ENCODE measurements around the gene NAT14. TPM values are rescaled to one million over a fixed set of nuclear protein-coding genes. Genes with fewer than 3 reads are reported as not detected.

NAT14 gene
- polyA plus RNA-seq, 1 of the 3 experiments (the other 2 are of a cell fraction) = 89.9 TPM

DNA sequence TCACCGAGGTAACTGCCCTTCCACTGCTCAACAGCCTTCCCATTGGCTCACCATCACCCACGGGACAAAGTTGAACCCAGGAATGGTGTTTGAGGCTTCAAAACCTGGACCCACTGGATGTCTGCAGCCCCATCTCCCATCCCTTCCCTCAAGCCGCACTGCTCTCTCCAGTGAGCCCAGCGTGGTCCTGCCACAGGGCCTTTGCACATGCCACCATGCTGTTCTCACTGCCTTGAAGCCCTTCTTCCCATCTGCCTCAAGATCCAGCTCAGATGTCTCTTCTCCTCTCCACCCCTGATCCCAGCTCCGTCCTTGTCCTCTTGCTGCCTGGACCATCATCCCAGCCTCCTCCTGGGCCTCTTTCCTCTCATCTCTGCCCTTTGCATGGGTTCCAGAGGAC, 45.9 kb upstream of the NAT14 start (continued):
- TF ChIP-seq, protein P1, sequence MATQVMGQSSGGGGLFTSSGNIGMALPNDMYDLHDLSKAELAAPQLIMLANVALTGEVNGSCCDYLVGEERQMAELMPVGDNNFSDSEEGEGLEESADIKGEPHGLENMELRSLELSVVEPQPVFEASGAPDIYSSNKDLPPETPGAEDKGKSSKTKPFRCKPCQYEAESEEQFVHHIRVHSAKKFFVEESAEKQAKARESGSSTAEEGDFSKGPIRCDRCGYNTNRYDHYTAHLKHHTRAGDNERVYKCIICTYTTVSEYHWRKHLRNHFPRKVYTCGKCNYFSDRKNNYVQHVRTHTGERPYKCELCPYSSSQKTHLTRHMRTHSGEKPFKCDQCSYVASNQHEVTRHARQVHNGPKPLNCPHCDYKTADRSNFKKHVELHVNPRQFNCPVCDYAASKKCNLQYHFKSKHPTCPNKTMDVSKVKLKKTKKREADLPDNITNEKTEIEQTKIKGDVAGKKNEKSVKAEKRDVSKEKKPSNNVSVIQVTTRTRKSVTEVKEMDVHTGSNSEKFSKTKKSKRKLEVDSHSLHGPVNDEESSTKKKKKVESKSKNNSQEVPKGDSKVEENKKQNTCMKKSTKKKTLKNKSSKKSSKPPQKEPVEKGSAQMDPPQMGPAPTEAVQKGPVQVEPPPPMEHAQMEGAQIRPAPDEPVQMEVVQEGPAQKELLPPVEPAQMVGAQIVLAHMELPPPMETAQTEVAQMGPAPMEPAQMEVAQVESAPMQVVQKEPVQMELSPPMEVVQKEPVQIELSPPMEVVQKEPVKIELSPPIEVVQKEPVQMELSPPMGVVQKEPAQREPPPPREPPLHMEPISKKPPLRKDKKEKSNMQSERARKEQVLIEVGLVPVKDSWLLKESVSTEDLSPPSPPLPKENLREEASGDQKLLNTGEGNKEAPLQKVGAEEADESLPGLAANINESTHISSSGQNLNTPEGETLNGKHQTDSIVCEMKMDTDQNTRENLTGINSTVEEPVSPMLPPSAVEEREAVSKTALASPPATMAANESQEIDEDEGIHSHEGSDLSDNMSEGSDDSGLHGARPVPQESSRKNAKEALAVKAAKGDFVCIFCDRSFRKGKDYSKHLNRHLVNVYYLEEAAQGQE (IDR thresholded peaks at IDR 0.05; ENCODE audit: low read depth, low read length) = no peak
- no peak for TF ChIP-seq GATA2 (CRISPR knock-in tag; IDR thresholded peaks at IDR 0.05)
- TF ChIP-seq POLR2AphosphoS5 (IDR thresholded peaks at IDR 0.05; ENCODE audit: low read depth, low read length) = no peak
- TF ChIP-seq, protein P2, sequence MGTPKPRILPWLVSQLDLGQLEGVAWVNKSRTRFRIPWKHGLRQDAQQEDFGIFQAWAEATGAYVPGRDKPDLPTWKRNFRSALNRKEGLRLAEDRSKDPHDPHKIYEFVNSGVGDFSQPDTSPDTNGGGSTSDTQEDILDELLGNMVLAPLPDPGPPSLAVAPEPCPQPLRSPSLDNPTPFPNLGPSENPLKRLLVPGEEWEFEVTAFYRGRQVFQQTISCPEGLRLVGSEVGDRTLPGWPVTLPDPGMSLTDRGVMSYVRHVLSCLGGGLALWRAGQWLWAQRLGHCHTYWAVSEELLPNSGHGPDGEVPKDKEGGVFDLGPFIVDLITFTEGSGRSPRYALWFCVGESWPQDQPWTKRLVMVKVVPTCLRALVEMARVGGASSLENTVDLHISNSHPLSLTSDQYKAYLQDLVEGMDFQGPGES (IDR thresholded peaks at IDR 0.05; ENCODE audit: low read depth, low read length) = no peak
- TF ChIP-seq SMC3 (IDR thresholded peaks at IDR 0.05; ENCODE audit: low read depth, low read length) = no peak
- no peak for TF ChIP-seq NFIC (IDR thresholded peaks at IDR 0.05; ENCODE audit: borderline replicate concordance)
- TF ChIP-seq EP300 (IDR thresholded peaks at IDR 0.05; ENCODE audit: borderline replicate concordance in 1 of 2, low read depth in 1 of 2, low read length in 1 of 2) = no peak
- TF ChIP-seq RXRA (IDR thresholded peaks at IDR 0.05; ENCODE audit: borderline replicate concordance, low read depth) = no peak
- no peak for TF ChIP-seq TCF12 (IDR thresholded peaks at IDR 0.05)
- no peak for TF ChIP-seq CHD2 (IDR thresholded peaks at IDR 0.05; ENCODE audit: low read length, partially characterized antibody)

DNA sequence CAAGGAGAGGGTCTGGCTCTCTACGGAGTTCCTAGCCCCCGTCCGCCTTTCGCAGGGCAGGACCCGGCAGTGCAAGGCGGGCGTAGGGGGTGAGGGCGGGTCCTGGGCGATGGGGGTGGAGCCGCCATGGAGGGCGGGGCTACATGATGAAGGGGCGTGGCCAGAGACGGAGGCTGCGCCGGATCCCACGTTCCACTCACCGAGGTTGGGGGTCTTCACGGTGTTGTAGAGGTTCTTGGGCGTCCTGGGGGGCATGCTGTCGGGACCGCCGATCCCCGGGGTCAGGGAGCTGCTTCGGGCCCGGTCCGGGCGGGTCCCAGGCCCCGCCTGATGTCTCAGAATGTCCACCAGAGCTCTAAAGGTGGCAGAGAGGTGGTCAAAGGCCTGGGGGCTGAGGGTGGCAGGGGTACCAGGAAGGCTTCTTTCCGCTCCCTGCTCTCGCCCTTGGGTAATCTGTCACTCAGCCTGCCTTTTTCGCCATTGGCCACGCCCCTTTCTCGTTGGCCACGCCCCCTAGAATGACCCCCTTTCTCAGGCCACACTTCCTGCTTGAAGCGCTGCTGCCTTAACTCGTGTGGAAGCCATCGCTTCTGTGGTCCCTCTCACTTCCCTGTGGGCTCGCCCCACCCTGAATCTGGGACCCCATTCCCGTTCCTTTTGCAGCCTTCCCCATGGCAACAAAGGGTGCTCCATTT, 44.4 kb upstream of the NAT14 start:
- Histone ChIP-seq H3K9ac (no peak overlapping the region), H3K27me3 (ENCODE audit: insufficient read depth) (peaks cover 47% of the 10 kb centered on the region), H3F3A (replicated peaks; ENCODE audit: insufficient read depth) (no peaks in the 10 kb centered on the region), H3K27ac (ENCODE audit: low read depth in 2 of 2, low read length in 1 of 2) (no peak overlapping the region), H3K36me3 (replicated peaks in 1 of 2; ENCODE audit: control insufficient read depth in 1 of 2, insufficient read depth in 2 of 2, low read length in 1 of 2) (no peaks in the 10 kb centered on the region), H3K9me3 (no peaks in the 10 kb centered on the region), H3K4me1 (ENCODE audit: control insufficient read depth in 1 of 2, insufficient read depth in 2 of 2, low read depth in 1 of 2, low read length in 1 of 2) (peaks cover 0 to 6% of the 10 kb centered on the region in 2 experiments; a peak in 1 of 4 replicates), H3K9me2 (no peaks in the 10 kb centered on the region), H4K20me1 (ENCODE audit: insufficient read depth) (no peaks in the 10 kb centered on the region), H3K4me3 (ENCODE audit: low read depth in 2 of 2, low read length in 1 of 2) (peak overlapping the region in 1 of 2 experiments; percentile 36; a peak in 2 of 4 replicates), H3K4me2 (no peak overlapping the region), H2AFZ (ENCODE audit: low read depth) (no peak overlapping the region), H3K79me2 (ENCODE audit: insufficient read depth) (no peaks in the 10 kb centered on the region)
- 22% methylated on average over 22 of the region's 39 CpGs for WGBS (ENCODE audit: low lambda C conversion rate)
- CTCF ChIA-PET = interaction anchor here (0.6 to 2.3 kb wide), 7 partner anchors 23 to 64 kb away, joined by 3 to 9 read pairs (median 3); no protein-coding TSS in a partner anchor
- peak; percentile 94 for DNase-seq
- POLR2A ChIA-PET = no interaction called here
- TF ChIP-seq NFIC (IDR thresholded peaks at IDR 0.05; ENCODE audit: borderline replicate concordance) (no peak), TCF12 (IDR thresholded peaks at IDR 0.05) (no peak), FOXM1 (IDR thresholded peaks at IDR 0.05; ENCODE audit: low read depth) (no peak), GATA2 (CRISPR knock-in tag; IDR thresholded peaks at IDR 0.05) (no peak), CHD2 (IDR thresholded peaks at IDR 0.05; ENCODE audit: low read length, partially characterized antibody) (no peak), RFX5 (IDR thresholded peaks at IDR 0.05; ENCODE audit: low read length) (no peak), TEAD4 (IDR thresholded peaks at IDR 0.05; ENCODE audit: borderline replicate concordance, insufficient read depth) (no peak), MEF2A (IDR thresholded peaks at IDR 0.05; ENCODE audit: borderline replicate concordance, low read depth) (no peak), RCOR1 (IDR thresholded peaks at IDR 0.05; ENCODE audit: low read length) (no peak), RAD21 (IDR thresholded peaks at IDR 0.05; ENCODE audit: low read length) (no peak), GABPA (IDR thresholded peaks at IDR 0.05; ENCODE audit: low read depth) (no peak), EZH2phosphoT487 (IDR thresholded peaks at IDR 0.05; ENCODE audit: borderline replicate concordance, low read depth) (no peak), NRF1 (IDR thresholded peaks at IDR 0.05; ENCODE audit: low read depth, low read length) (no peak), EP300 (IDR thresholded peaks at IDR 0.05; ENCODE audit: borderline replicate concordance in 1 of 2, low read depth in 1 of 2, low read length in 1 of 2) (no peak)
- TF ChIP-seq, protein P1 (IDR thresholded peaks at IDR 0.05; ENCODE audit: low read depth, low read length) = no peak
- TF ChIP-seq, protein P2 (IDR thresholded peaks at IDR 0.05; ENCODE audit: low read depth, low read length) = no peak
- TF ChIP-seq, protein P3, sequence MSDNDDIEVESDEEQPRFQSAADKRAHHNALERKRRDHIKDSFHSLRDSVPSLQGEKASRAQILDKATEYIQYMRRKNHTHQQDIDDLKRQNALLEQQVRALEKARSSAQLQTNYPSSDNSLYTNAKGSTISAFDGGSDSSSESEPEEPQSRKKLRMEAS (IDR thresholded peaks at IDR 0.05; ENCODE audit: low read depth) = no peak

Data from SK-N-SH (cell line).